ENCODE data around the gene BICDL2. TPM values are rescaled to one million over a fixed set of nuclear protein-coding genes. Genes with fewer than 3 reads are reported as not detected.

Gene BICDL2
- polyA plus RNA-seq, 1 of the 3 experiments (the other 2 are of a cell fraction): not detected

GRCh38 chr16:3059041-3059722, 22.4 kb upstream of the BICDL2 start (continued):
- TF ChIP-seq ZBTB33 (IDR thresholded peaks at IDR 0.05; ENCODE audit: borderline replicate concordance, low read depth) (no peak), IRF3 (IDR thresholded peaks at IDR 0.05; ENCODE audit: low read depth, low read length) (no peak), PBX3 (IDR thresholded peaks at IDR 0.05) (no peak), NRF1 (IDR thresholded peaks at IDR 0.05; ENCODE audit: low read depth, low read length) (peak; percentile 73), ELF1 (IDR thresholded peaks at IDR 0.05) (no peak), FOSL2 (IDR thresholded peaks at IDR 0.05; ENCODE audit: borderline replicate concordance, low read depth) (no peak), REST (IDR thresholded peaks at IDR 0.05; ENCODE audit: low read depth, low read length) (no peak), TCF12 (IDR thresholded peaks at IDR 0.05) (no peak), GATA2 (CRISPR knock-in tag; IDR thresholded peaks at IDR 0.05) (no peak), MEF2A (IDR thresholded peaks at IDR 0.05; ENCODE audit: borderline replicate concordance, low read depth) (no peak), FOXM1 (IDR thresholded peaks at IDR 0.05; ENCODE audit: low read depth) (no peak), NFIC (IDR thresholded peaks at IDR 0.05; ENCODE audit: borderline replicate concordance) (no peak), EP300 (IDR thresholded peaks at IDR 0.05; ENCODE audit: borderline replicate concordance in 1 of 2, low read depth in 1 of 2, low read length in 1 of 2) (no peak), SIN3A (IDR thresholded peaks at IDR 0.05; ENCODE audit: borderline replicate concordance, low read depth, low read length) (peak; percentile 64; the same call in 1 of the 2 replicates), JUND (IDR thresholded peaks at IDR 0.05) (no peak), RAD21 (IDR thresholded peaks at IDR 0.05; ENCODE audit: low read length) (peak; percentile 81)
- TF ChIP-seq, protein P1, sequence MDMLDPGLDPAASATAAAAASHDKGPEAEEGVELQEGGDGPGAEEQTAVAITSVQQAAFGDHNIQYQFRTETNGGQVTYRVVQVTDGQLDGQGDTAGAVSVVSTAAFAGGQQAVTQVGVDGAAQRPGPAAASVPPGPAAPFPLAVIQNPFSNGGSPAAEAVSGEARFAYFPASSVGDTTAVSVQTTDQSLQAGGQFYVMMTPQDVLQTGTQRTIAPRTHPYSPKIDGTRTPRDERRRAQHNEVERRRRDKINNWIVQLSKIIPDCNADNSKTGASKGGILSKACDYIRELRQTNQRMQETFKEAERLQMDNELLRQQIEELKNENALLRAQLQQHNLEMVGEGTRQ (IDR thresholded peaks at IDR 0.05; ENCODE audit: borderline replicate concordance, low read depth, low read length): no peak
- TF ChIP-seq, protein P2, sequence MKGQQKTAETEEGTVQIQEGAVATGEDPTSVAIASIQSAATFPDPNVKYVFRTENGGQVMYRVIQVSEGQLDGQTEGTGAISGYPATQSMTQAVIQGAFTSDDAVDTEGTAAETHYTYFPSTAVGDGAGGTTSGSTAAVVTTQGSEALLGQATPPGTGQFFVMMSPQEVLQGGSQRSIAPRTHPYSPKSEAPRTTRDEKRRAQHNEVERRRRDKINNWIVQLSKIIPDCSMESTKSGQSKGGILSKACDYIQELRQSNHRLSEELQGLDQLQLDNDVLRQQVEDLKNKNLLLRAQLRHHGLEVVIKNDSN (IDR thresholded peaks at IDR 0.05; ENCODE audit: borderline replicate concordance, low read depth): no peak

Data from SK-N-SH (cell line).